DMS153 treated with DMSO at 0.1 percent for 48 hours (cell line): Measurements from ENCODE around the gene NMNAT3.

Source experiments
- DNase-seq: peaks from one replicate; lab custom pipeline; 2025; ENCODE audit not compliant: unreplicated experiment; lab: John Stamatoyannopoulos, UW

Gene NMNAT3

DNA sequence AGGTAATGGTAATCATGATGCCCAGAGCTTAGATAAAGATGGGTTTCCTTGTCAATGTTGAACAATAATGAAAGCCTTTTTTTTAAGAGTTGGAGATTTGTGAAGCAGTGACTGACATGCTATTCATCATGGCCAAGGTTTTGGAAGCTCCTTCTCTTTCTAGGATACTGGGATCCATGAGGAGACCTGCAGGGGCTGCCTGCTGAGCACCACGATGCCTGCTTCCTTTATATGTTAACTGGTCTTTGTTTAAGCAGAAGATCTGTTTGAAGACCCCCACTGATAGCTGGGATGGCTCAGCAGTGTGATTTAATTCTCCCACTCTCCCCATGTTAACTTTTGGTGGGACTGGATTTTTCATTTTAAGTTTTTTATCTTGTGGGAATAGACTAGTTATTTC lies 154.1 kb downstream of the NMNAT3 start:
- DNase-seq: no peak

GRCh38 chr3:139523166-139523565 lies 154.6 kb downstream of the NMNAT3 start:
- no peak for DNase-seq

GRCh38 chr3:139522421-139522820 lies 155.4 kb downstream of the NMNAT3 start:
- no peak for DNase-seq

GRCh38 chr3:139521816-139522215 lies 156.0 kb downstream of the NMNAT3 start:
- no peak for DNase-seq

- no peak for DNase-seq
These were observed 156.6 kb downstream of the NMNAT3 start for GRCh38 chr3:139521144-139521543.

- no peak for DNase-seq
These were observed 157.6 kb downstream of the NMNAT3 start for GRCh38 chr3:139519998-139520737.

DNA sequence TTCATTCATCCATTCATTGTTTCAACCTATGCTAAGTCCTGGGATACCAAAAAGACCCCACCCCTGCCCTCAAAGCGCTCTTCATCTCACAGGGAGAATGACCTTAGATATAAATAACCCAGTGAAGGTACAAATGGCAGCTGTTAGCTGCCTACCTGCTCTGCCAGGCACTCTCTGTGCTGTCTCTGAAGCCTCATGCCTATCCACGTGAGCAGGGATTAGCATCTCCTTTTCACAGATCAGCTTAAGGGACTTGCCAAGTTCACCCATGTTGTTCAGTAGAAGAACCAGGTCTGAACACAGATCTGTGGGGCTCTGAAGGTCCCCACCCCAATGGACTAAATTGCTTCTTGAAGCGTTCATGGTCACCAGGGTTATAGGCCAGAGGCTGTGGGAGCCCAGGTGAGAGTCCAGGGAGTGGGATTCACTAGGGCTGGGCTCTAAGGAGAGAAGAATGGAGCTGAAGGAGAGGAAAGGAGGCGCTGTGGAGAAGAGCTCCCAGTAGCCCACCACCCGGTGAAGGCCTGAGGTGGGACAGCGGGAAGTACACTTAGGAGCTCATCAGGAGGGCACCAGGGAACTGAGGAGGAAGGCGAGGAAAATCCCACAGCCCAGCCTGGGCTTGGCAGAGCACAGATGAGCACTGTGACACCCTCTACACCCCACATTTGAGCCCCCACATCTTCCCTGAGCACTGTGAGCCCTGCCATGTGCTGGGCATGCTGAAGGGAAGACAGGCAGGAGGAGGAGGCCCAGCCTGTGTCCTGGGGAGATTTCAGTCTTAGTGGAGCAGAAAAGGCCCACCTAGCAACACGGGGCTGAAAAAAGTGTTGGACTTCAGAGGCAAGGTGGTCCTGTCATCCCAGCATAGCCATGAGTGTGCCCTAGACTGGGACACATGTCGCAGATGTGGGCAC lies 158.6 kb downstream of the NMNAT3 start:
- no peak for DNase-seq

- DNase-seq: no peak
These were observed 159.5 kb downstream of the NMNAT3 start for GRCh38 chr3:139518306-139518705.

DNA sequence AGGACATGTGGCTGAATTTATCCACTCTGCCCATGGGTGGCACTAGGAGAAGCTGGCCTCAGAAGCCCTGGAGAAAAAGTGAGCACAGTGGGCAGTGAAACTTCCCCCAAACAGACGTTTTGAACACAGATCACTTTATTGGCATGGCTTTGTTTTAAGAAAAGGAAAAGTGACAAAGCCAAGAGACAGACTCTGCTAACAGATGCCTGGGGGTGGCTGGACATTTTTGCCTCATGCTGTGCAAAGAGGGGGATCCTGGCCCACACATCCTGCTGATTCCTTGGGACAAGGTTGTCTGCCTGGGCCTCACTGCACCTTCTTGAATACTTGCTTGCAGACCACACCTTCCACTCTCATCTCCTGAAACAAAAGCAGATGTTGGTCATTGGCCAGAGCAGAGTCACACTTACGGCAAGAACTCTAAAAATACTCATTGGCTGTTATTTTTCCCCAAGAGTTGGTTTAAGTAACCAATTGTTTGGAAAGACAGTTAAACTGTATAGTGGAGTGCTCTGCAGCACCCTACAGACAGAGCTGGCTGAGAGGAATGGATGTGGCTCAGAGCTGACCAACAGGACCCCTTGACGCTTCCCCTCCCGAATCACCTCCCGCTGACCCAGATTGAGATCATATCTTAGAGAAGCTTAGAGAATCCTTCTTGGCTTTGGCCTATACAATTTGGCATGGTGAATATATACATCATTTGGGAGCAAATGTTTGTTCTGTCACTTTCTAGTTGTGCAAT lies 160.3 kb downstream of the NMNAT3 start:
- DNase-seq: no peak

- no peak for DNase-seq
These were observed 163.0 kb downstream of the NMNAT3 start for GRCh38 chr3:139514741-139515140.
